Measurements from ENCODE around the gene MRPL17. TPM values are rescaled to one million over a fixed set of nuclear protein-coding genes. Genes with fewer than 3 reads are reported as not detected.

MRPL17 gene
- total and polyA plus RNA-seq, 2 of the 13 experiments (the other 11 are each of a cell fraction or from before 2014, with no cell fraction given) = 59.4 to 90.0 TPM

Other genes with a start within 250 kb of the MRPL17 start
- gene HPX, start 242.4 kb downstream of the MRPL17 start, total RNA-seq (2016; rRNA removed; fragmentation: Illumina TruSeq; extraction: Trizol) = 29.6 and 57.4 TPM in 2 replicates
- gene HPX, start 242.4 kb downstream of the MRPL17 start, polyA plus RNA-seq (2011; rRNA removed) = 6.2 and 9.2 TPM in 2 replicates
- gene TRIM3, start 209.4 kb downstream of the MRPL17 start, total RNA-seq (2016; rRNA removed; fragmentation: Illumina TruSeq; extraction: Trizol) = 2.8 and 6.3 TPM in 2 replicates
- 3.6 and 4.9 TPM in 2 replicates for gene TRIM3, start 209.4 kb downstream of the MRPL17 start, polyA plus RNA-seq (2011; rRNA removed)
- gene ARFIP2, start 202.0 kb downstream of the MRPL17 start, total RNA-seq (2016; rRNA removed; fragmentation: Illumina TruSeq; extraction: Trizol) = 58.9 and 60.2 TPM in 2 replicates
- 56.6 TPM in 2 replicates for gene ARFIP2, start 202.0 kb downstream of the MRPL17 start, polyA plus RNA-seq (2011; rRNA removed)
- gene TIMM10B, start 201.8 kb downstream of the MRPL17 start, total RNA-seq (2016; rRNA removed; fragmentation: Illumina TruSeq; extraction: Trizol) = 39.5 and 60.1 TPM in 2 replicates
- gene TIMM10B, start 201.8 kb downstream of the MRPL17 start, polyA plus RNA-seq (2011; rRNA removed) = 34.9 and 38.5 TPM in 2 replicates
- 0.94 and 2.7 TPM in 2 replicates for gene DNHD1, start 186.1 kb downstream of the MRPL17 start, total RNA-seq (2016; rRNA removed; fragmentation: Illumina TruSeq; extraction: Trizol)
- 9.3 and 13.3 TPM in 2 replicates for gene DNHD1, start 186.1 kb downstream of the MRPL17 start, polyA plus RNA-seq (2011; rRNA removed)
- gene RRP8, start 79.7 kb downstream of the MRPL17 start, total RNA-seq (2016; rRNA removed; fragmentation: Illumina TruSeq; extraction: Trizol) = 21.6 and 29.1 TPM in 2 replicates
- 7.2 and 7.7 TPM in 2 replicates for gene RRP8, start 79.7 kb downstream of the MRPL17 start, polyA plus RNA-seq (2011; rRNA removed)
- gene ILK, start 79.6 kb downstream of the MRPL17 start, total RNA-seq (2016; rRNA removed; fragmentation: Illumina TruSeq; extraction: Trizol) = 70.3 and 78.1 TPM in 2 replicates
- gene ILK, start 79.6 kb downstream of the MRPL17 start, polyA plus RNA-seq (2011; rRNA removed) = 108 and 118 TPM in 2 replicates
- gene TAF10, start 71.1 kb downstream of the MRPL17 start, total RNA-seq (2016; rRNA removed; fragmentation: Illumina TruSeq; extraction: Trizol) = 51.0 and 71.3 TPM in 2 replicates
- 134 and 142 TPM in 2 replicates for gene TAF10, start 71.1 kb downstream of the MRPL17 start, polyA plus RNA-seq (2011; rRNA removed)
- gene TPP1, start 63.9 kb downstream of the MRPL17 start, total RNA-seq (2016; rRNA removed; fragmentation: Illumina TruSeq; extraction: Trizol) = 13.9 and 14.4 TPM in 2 replicates
- 74.6 and 75.4 TPM in 2 replicates for gene TPP1, start 63.9 kb downstream of the MRPL17 start, polyA plus RNA-seq (2011; rRNA removed)
- under 0.01 TPM in 1 of 2 replicates, not detected in the other for gene DCHS1, start 27.5 kb downstream of the MRPL17 start, total RNA-seq (2016; rRNA removed; fragmentation: Illumina TruSeq; extraction: Trizol)
- 0.01 and 0.03 TPM in 2 replicates for gene DCHS1, start 27.5 kb downstream of the MRPL17 start, polyA plus RNA-seq (2011; rRNA removed)
- not detected in 2 replicates for gene OR2AG2, start 88.6 kb upstream of the MRPL17 start, total RNA-seq (2016; rRNA removed; fragmentation: Illumina TruSeq; extraction: Trizol)
- not detected in 2 replicates for gene OR2AG2, start 88.6 kb upstream of the MRPL17 start, polyA plus RNA-seq (2011; rRNA removed)
- gene OR2AG1, start 99.7 kb upstream of the MRPL17 start, total RNA-seq (2016; rRNA removed; fragmentation: Illumina TruSeq; extraction: Trizol) = not detected in 2 replicates
- gene OR2AG1, start 99.7 kb upstream of the MRPL17 start, polyA plus RNA-seq (2011; rRNA removed) = not detected in 2 replicates
- gene OR6A2, start 116.3 kb upstream of the MRPL17 start, total RNA-seq (2016; rRNA removed; fragmentation: Illumina TruSeq; extraction: Trizol) = not detected in 2 replicates
- not detected in 2 replicates for gene OR6A2, start 116.3 kb upstream of the MRPL17 start, polyA plus RNA-seq (2011; rRNA removed)
- gene OR10A5, start 162.3 kb upstream of the MRPL17 start, total RNA-seq (2016; rRNA removed; fragmentation: Illumina TruSeq; extraction: Trizol) = not detected in 2 replicates
- gene OR10A5, start 162.3 kb upstream of the MRPL17 start, polyA plus RNA-seq (2011; rRNA removed) = not detected in 2 replicates
- not detected in 2 replicates for gene OR10A2, start 179.7 kb upstream of the MRPL17 start, total RNA-seq (2016; rRNA removed; fragmentation: Illumina TruSeq; extraction: Trizol)
- gene OR10A2, start 179.7 kb upstream of the MRPL17 start, polyA plus RNA-seq (2011; rRNA removed) = not detected in 2 replicates
- gene OR10A4, start 193.3 kb upstream of the MRPL17 start, total RNA-seq (2016; rRNA removed; fragmentation: Illumina TruSeq; extraction: Trizol) = not detected in 2 replicates
- gene OR10A4, start 193.3 kb upstream of the MRPL17 start, polyA plus RNA-seq (2011; rRNA removed) = not detected in 2 replicates
- not detected in 2 replicates for gene OR2D2, start 209.2 kb upstream of the MRPL17 start, total RNA-seq (2016; rRNA removed; fragmentation: Illumina TruSeq; extraction: Trizol)
- gene OR2D2, start 209.2 kb upstream of the MRPL17 start, polyA plus RNA-seq (2011; rRNA removed) = not detected in 2 replicates
- gene OR2D3, start 237.7 kb upstream of the MRPL17 start, total RNA-seq (2016; rRNA removed; fragmentation: Illumina TruSeq; extraction: Trizol) = not detected in 2 replicates
- gene OR2D3, start 237.7 kb upstream of the MRPL17 start, polyA plus RNA-seq (2011; rRNA removed) = not detected in 2 replicates
- gene ZNF215, start 243.1 kb upstream of the MRPL17 start, total RNA-seq (2016; rRNA removed; fragmentation: Illumina TruSeq; extraction: Trizol) = not detected in 2 replicates
- gene ZNF215, start 243.1 kb upstream of the MRPL17 start, polyA plus RNA-seq (2011; rRNA removed) = not detected in 2 replicates

Measured in HepG2 (cell line).